WI38 (cell line): ENCODE results near the gene ATCAY.
A peak's percentile ranks its signal among the peaks of the same experiment; 100 is the strongest.

ENCODE experiments used
- H3K4me3 ChIP-seq: 2 replicates; pipeline ENCODE4 v1.5.1; 2011; ENCODE audit warnings: low read depth, mild to moderate bottlenecking, control low read depth, low read length
- CTCF ChIP-seq: IDR thresholded peaks from 2 replicates; pipeline ENCODE4 v1.5.1; 2012; ENCODE audit warnings: low read depth, mild to moderate bottlenecking, control low read depth, low read length

ATCAY gene

GRCh38 chr19:3844596-3844995 lies 35.9 kb upstream of the ATCAY start:
- no peak for TF ChIP-seq CTCF

GRCh38 chr19:3849092-3849491 lies 31.4 kb upstream of the ATCAY start:
- no peak overlapping the region for H3K4me3 ChIP-seq
- TF ChIP-seq CTCF: peak; percentile 31

More at GRCh38 chr19:3844596-3844995, 35.9 kb upstream of the ATCAY start:
- no peak overlapping the region for H3K4me3 ChIP-seq

- no peak overlapping the region for H3K4me3 ChIP-seq
- TF ChIP-seq CTCF: no peak
Measured at GRCh38 chr19:3849787-3850186, 30.7 kb upstream of the ATCAY start.

DNA sequence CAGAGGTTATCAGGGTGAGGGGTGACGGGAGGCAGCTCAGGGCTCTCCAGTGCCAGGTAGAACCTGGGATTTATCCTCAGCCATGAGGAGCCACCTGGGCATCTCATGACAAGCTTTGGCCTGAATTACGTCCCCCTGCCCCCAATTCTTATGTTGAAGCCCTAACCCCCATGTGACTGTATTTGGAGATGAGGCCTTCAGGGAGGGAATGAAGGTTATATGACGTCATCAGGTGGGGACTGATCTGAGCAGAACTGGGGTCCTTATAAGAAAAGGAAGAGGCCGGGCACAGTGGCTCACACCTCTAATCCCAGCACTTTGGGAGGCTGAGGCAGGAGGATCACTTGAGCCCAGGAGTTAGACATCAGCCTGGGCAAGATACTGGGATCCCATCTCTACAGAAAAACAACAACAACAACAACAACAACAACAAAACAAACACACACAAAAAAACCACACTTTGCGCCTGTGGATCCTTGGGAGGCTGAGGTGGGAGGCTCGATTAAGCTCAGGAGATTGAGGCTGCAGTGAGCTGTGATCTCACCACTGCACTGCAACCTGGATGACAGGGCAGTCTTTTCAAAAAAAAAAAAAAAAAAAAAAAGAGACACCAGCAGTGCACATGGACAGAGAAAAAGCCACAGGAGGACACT lies 30.0 kb upstream of the ATCAY start:
- TF ChIP-seq CTCF: no peak
- H3K4me3 ChIP-seq: no peak overlapping the region

GRCh38 chr19:3851254-3852176 lies 29.0 kb upstream of the ATCAY start:
- H3K4me3 ChIP-seq: no peak overlapping the region
- no peak for TF ChIP-seq CTCF

GRCh38 chr19:3852177-3852511 lies 28.3 kb upstream of the ATCAY start:
- TF ChIP-seq CTCF: no peak
- no peak overlapping the region for H3K4me3 ChIP-seq

GRCh38 chr19:3852614-3853254 lies 27.8 kb upstream of the ATCAY start:
- no peak overlapping the region for H3K4me3 ChIP-seq
- peak; percentile 11; the same call in 1 of the 2 replicates for TF ChIP-seq CTCF
